ENCODE results near the gene PIGC. TPM values are rescaled to one million over a fixed set of nuclear protein-coding genes. Genes with fewer than 3 reads are reported as not detected.

The PIGC gene
- total RNA-seq, 1 donor: 25.2 TPM

DNA sequence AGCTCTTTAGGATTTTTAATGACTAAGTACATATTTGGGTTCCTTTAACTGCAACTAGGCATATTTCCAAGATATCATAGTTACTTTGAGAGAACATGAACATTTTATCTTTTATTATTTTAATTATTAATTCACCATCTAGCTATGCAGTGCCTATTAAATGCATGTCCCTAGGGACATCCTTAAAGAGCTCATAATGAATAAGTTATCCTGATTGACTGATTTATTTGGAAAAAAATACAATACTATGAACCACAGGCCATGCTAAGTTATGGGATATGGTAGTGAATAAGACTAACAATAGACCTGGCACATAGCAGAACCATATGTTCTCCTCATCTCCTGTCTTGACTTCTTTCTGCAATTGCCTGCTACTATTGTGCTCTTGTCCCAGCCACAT lies 39.7 kb downstream of the PIGC start:
- TF ChIP-seq, protein P1, sequence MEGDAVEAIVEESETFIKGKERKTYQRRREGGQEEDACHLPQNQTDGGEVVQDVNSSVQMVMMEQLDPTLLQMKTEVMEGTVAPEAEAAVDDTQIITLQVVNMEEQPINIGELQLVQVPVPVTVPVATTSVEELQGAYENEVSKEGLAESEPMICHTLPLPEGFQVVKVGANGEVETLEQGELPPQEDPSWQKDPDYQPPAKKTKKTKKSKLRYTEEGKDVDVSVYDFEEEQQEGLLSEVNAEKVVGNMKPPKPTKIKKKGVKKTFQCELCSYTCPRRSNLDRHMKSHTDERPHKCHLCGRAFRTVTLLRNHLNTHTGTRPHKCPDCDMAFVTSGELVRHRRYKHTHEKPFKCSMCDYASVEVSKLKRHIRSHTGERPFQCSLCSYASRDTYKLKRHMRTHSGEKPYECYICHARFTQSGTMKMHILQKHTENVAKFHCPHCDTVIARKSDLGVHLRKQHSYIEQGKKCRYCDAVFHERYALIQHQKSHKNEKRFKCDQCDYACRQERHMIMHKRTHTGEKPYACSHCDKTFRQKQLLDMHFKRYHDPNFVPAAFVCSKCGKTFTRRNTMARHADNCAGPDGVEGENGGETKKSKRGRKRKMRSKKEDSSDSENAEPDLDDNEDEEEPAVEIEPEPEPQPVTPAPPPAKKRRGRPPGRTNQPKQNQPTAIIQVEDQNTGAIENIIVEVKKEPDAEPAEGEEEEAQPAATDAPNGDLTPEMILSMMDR (IDR thresholded peaks at IDR 0.05; ENCODE audit: insufficient read depth, low read length): no peak
- no peak overlapping the region for H3K4me3 ChIP-seq (ENCODE audit: low read depth, low read length)
- no peak for DNase-seq (ENCODE audit: low read depth)

DNA sequence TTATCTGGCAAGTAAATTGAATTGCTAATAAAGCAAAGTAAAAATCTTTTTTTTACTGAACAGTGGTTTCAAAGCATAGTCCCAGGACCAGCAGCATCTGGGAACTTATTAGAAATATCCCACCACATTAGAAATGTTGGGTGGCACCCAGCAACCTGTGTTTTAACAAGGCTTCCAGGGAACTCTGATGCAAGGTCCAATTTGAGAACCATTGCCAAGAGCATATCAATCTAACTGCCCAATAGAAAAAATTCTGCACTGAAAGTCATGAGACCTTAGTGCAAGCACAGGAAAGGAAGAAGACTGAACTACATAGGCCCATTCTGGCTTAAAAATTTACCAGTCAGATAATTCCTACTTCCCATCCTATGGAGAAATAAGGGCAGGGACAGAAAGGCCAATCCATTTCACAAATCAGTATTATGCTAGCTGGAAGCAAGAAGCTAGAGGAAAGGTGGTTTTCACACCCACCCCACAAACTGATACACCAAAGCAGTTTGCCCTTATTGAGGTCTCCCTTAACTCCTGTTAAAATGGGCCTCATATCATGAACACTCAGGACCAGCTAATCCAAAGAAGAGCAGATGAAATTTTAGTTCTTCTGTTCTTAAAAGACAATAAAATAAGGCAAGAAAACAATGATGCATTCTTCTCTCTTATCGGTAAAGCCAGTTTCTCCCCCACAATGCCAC lies 40.8 kb downstream of the PIGC start:
- TF ChIP-seq, protein P1 (IDR thresholded peaks at IDR 0.05; ENCODE audit: insufficient read depth, low read length): no peak
- DNase-seq (ENCODE audit: low read depth): peak; percentile 49
- H3K4me3 ChIP-seq (ENCODE audit: low read depth, low read length): no peak overlapping the region

DNA sequence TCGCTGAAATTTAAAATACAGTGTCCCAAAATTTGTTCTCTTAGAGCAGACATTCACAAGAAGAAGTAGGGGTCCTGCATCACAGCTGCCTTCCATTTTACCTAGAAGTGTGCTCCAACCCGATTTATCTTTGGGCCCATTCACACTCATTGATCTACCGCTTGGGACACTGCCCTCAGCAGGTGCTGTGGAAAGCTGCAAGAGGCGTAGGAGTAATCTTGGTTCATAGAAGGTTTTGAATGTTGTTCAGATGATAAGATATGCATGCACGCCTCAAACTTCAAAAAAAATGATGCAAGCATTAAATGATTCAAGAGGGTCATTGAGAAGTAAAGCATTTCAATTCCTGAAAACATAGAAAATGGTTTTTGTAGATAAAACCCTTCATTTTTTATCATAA lies 42.0 kb downstream of the PIGC start:
- DNase-seq (ENCODE audit: low read depth): peak; percentile 31
- TF ChIP-seq, protein P1 (IDR thresholded peaks at IDR 0.05; ENCODE audit: insufficient read depth, low read length): peak; percentile 41
- no peak overlapping the region for H3K4me3 ChIP-seq (ENCODE audit: low read depth, low read length)

DNA sequence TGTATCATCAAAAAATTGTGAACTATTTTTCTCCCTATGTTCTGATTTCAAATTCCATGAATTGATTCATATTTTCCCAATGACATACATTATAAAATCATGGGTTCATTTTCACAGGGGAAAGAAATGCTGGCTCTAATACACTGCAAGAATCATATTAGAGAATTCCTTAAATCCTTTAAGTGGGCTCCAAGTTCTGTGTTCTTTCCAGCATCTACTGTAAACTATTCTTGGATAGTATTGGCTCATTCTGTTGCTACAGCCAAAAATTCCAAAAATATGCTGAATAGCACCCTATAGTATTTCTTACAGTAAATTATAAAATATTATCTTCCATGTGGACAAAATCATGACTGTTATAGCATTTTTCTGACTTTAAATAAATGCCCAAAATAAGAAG lies 42.4 kb downstream of the PIGC start:
- no peak overlapping the region for H3K4me3 ChIP-seq (ENCODE audit: low read depth, low read length)
- DNase-seq (ENCODE audit: low read depth): peak; percentile 37
- TF ChIP-seq, protein P1 (IDR thresholded peaks at IDR 0.05; ENCODE audit: insufficient read depth, low read length): no peak

DNA sequence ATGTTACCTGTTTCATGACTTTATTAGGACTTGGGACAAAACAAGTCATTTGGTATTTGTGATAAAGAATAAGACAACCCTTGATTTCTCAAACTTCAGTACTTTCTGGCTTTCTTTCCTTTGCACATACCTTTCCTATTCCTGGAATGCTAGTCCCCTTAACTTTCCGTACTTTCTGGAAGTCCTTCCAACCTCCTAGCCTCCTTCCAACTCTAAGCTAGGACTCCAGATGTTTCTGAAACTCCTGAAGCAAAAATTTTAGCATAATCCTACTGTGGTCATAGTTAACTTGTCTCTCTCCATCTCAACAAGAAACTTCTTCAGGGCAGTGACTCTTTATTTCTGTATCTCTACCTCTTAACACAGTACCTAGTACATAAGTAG lies 43.2 kb downstream of the PIGC start:
- TF ChIP-seq, protein P1 (IDR thresholded peaks at IDR 0.05; ENCODE audit: insufficient read depth, low read length): no peak
- peak; percentile 59 for DNase-seq (ENCODE audit: low read depth)

DNA sequence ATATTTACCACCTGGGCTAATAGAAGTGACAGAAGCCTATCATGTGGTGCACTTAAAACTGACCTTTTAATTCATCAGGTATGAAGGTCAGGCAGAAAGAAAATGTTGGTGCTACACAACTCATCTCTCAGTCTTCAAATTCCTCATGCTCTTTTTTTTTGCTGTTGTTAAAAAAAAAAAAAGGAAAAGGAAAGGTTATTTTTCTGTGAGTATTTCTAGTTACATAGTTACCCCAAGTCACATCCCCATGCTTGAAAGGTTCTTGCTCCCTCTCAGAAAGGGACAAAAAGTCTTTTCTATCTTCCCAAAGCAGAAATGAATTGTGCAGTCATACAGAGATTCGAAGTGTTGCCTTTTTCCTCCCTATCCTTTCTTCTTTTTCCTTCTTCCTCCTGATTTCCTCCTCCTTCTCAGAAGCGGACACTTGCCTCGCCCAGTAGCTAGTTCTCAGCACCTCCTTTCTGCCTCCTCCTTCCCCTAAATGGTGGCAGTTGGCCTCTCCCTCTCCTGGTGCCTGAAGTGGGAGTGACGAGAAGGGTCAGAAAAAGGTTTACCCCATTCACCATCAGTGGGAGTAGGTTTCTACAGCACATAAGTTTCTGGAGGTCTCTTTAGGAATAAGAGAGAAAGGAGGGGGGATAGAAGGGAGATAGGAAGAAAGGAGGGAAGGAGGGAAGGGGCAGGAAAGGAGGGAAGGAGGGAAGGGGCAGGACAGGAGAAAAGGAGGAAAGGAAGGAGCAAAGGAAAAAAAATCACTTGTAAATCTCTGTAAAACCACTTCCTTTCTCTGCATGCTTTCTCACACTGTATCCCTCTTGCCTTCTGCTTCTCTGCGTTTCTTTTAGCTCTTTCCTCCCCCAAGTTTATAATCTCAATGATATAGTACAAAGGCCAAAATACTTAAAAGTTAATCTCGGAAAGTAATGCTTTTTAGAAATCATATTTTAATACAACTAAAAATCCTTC lies 43.8 kb downstream of the PIGC start:
- TF ChIP-seq, protein P1 (IDR thresholded peaks at IDR 0.05; ENCODE audit: insufficient read depth, low read length): peak; percentile 9
- no peak overlapping the region for H3K4me3 ChIP-seq (ENCODE audit: low read depth, low read length)
- no peak for DNase-seq (ENCODE audit: low read depth)

More for the DNA sequence above, 43.2 kb downstream of the PIGC start:
- H3K4me3 ChIP-seq (ENCODE audit: low read depth, low read length): no peak overlapping the region

Measured in fibroblast of the aortic adventitia (primary cell).